ENCODE results near the gene ADARB2.

DNA sequence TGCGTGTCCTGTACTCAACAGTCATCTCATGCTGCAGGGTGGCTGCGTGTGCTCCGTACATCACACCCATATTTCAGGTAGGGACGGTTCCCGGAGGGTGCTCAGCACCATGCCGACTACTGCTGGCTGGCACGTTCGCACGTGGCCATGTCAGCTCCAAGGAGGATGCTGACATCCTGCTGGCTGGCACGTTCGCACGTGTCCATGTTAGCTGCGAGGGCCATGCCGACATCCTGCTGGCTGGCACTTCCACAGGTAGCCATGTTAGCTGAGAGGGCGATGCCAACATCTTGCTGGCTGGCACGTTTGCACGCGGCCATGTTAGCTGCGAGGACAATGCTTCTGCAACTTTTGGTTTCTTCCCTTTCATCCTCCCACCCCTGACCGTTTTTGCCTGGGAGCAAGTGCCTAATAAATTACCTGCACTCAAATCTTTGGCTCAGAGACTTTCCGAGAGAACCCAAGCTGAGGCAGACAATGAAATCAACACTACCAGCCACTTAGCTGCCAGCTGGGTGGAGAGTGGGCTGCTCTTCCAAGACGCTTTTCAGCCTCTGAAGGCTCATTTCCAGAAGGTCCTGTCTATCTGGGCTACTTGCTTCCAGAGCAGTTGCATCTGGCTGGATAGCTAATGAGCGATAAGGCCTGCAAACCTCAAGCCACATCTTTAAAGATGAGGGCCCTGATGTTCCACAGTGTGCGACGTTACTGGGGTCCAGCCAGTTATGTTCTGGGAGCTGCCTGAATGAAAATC is 576.6 kb downstream of the ADARB2 start:
- TF ChIP-seq, protein P1, sequence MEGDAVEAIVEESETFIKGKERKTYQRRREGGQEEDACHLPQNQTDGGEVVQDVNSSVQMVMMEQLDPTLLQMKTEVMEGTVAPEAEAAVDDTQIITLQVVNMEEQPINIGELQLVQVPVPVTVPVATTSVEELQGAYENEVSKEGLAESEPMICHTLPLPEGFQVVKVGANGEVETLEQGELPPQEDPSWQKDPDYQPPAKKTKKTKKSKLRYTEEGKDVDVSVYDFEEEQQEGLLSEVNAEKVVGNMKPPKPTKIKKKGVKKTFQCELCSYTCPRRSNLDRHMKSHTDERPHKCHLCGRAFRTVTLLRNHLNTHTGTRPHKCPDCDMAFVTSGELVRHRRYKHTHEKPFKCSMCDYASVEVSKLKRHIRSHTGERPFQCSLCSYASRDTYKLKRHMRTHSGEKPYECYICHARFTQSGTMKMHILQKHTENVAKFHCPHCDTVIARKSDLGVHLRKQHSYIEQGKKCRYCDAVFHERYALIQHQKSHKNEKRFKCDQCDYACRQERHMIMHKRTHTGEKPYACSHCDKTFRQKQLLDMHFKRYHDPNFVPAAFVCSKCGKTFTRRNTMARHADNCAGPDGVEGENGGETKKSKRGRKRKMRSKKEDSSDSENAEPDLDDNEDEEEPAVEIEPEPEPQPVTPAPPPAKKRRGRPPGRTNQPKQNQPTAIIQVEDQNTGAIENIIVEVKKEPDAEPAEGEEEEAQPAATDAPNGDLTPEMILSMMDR (IDR thresholded peaks at IDR 0.05; ENCODE audit: insufficient read depth, low read length), result no peak
- TF ChIP-seq SPI1 (IDR thresholded peaks at IDR 0.05; ENCODE audit: borderline replicate concordance, low read depth), result no peak
- TF ChIP-seq POLR2AphosphoS5 (IDR thresholded peaks at IDR 0.05; ENCODE audit: low read depth), result no peak
- TF ChIP-seq, protein P2, sequence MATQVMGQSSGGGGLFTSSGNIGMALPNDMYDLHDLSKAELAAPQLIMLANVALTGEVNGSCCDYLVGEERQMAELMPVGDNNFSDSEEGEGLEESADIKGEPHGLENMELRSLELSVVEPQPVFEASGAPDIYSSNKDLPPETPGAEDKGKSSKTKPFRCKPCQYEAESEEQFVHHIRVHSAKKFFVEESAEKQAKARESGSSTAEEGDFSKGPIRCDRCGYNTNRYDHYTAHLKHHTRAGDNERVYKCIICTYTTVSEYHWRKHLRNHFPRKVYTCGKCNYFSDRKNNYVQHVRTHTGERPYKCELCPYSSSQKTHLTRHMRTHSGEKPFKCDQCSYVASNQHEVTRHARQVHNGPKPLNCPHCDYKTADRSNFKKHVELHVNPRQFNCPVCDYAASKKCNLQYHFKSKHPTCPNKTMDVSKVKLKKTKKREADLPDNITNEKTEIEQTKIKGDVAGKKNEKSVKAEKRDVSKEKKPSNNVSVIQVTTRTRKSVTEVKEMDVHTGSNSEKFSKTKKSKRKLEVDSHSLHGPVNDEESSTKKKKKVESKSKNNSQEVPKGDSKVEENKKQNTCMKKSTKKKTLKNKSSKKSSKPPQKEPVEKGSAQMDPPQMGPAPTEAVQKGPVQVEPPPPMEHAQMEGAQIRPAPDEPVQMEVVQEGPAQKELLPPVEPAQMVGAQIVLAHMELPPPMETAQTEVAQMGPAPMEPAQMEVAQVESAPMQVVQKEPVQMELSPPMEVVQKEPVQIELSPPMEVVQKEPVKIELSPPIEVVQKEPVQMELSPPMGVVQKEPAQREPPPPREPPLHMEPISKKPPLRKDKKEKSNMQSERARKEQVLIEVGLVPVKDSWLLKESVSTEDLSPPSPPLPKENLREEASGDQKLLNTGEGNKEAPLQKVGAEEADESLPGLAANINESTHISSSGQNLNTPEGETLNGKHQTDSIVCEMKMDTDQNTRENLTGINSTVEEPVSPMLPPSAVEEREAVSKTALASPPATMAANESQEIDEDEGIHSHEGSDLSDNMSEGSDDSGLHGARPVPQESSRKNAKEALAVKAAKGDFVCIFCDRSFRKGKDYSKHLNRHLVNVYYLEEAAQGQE (IDR thresholded peaks at IDR 0.05; ENCODE audit: insufficient replicate concordance, low read depth), result no peak
- no peak for TF ChIP-seq GABPA (IDR thresholded peaks at IDR 0.05; ENCODE audit: low read depth)

Measured in HL-60 (cell line).